ENCODE results near the gene BARHL1.

Gene BARHL1

GRCh38 chr9:132582276-132582785 lies at the start of gene BARHL1:
BARHL1 (plus strand) TSS chr9:132582606; CDS start chr9:132582798, 192 bp downstream.
- DNase-seq (ENCODE audit: low read depth in 3 of 3, low spot score in 1 of 3), result no peak

- no peak for DNase-seq (ENCODE audit: low read depth in 3 of 3, low spot score in 1 of 3)
Observed at GRCh38 chr9:132534832-132535231, 47.6 kb upstream of the BARHL1 start.

- no peak for DNase-seq (ENCODE audit: low read depth in 3 of 3, low spot score in 1 of 3)
Observed at GRCh38 chr9:132536124-132536523, 46.3 kb upstream of the BARHL1 start.

- DNase-seq (ENCODE audit: low read depth in 3 of 3, low spot score in 1 of 3), result no peak
Observed at GRCh38 chr9:132537352-132537751, 45.1 kb upstream of the BARHL1 start.

- no peak for DNase-seq (ENCODE audit: low read depth in 3 of 3, low spot score in 1 of 3)
Observed at GRCh38 chr9:132538071-132538470, 44.3 kb upstream of the BARHL1 start.

- no peak for DNase-seq (ENCODE audit: low read depth in 3 of 3, low spot score in 1 of 3)
Observed at GRCh38 chr9:132539096-132539495, 43.3 kb upstream of the BARHL1 start.

GRCh38 chr9:132541051-132541450 lies 41.4 kb upstream of the BARHL1 start:
- DNase-seq (ENCODE audit: low read depth in 3 of 3, low spot score in 1 of 3), result no peak

- DNase-seq (ENCODE audit: low read depth in 3 of 3, low spot score in 1 of 3), result no peak
Observed at GRCh38 chr9:132541870-132542830, 40.3 kb upstream of the BARHL1 start.

- no peak for DNase-seq (ENCODE audit: low read depth in 3 of 3, low spot score in 1 of 3)
Observed at GRCh38 chr9:132543251-132543650, 39.2 kb upstream of the BARHL1 start.

GRCh38 chr9:132543960-132544359 lies 38.4 kb upstream of the BARHL1 start:
- DNase-seq (ENCODE audit: low read depth in 3 of 3, low spot score in 1 of 3), result no peak

GRCh38 chr9:132545578-132545977 lies 36.8 kb upstream of the BARHL1 start:
- no peak for DNase-seq (ENCODE audit: low read depth in 3 of 3, low spot score in 1 of 3)

- DNase-seq (ENCODE audit: low read depth in 3 of 3, low spot score in 1 of 3), result no peak
Observed at GRCh38 chr9:132546148-132547051, 36.0 kb upstream of the BARHL1 start.

- DNase-seq (ENCODE audit: low read depth in 3 of 3, low spot score in 1 of 3), result no peak
Observed at GRCh38 chr9:132547052-132547431, 35.4 kb upstream of the BARHL1 start.

- no peak for DNase-seq (ENCODE audit: low read depth in 3 of 3, low spot score in 1 of 3)
Observed at GRCh38 chr9:132547436-132547835, 35.0 kb upstream of the BARHL1 start.

GRCh38 chr9:132547976-132548730 lies 34.3 kb upstream of the BARHL1 start:
- no peak for DNase-seq (ENCODE audit: low read depth in 3 of 3, low spot score in 1 of 3)

- no peak for DNase-seq (ENCODE audit: low read depth in 3 of 3, low spot score in 1 of 3)
Observed at GRCh38 chr9:132548751-132549640, 33.4 kb upstream of the BARHL1 start.

GRCh38 chr9:132551556-132551955 lies 30.9 kb upstream of the BARHL1 start:
- DNase-seq (ENCODE audit: low read depth in 3 of 3, low spot score in 1 of 3), result no peak

GRCh38 chr9:132552041-132552440 lies 30.4 kb upstream of the BARHL1 start:
- no peak for DNase-seq (ENCODE audit: low read depth in 3 of 3, low spot score in 1 of 3)

GRCh38 chr9:132554755-132555154 lies 27.7 kb upstream of the BARHL1 start:
- DNase-seq (ENCODE audit: low read depth in 3 of 3, low spot score in 1 of 3), result no peak

- no peak for DNase-seq (ENCODE audit: low read depth in 3 of 3, low spot score in 1 of 3)
Observed at GRCh38 chr9:132555528-132555927, 26.9 kb upstream of the BARHL1 start.
